GM18861 (cell line): ENCODE measurements around the gene OSBPL2.

Experiments used
- ATAC-seq: cut with Tn5 transposase; IDR thresholded peaks from one replicate; pipeline ENCODE4 v1.9.1; 2021; ENCODE audit not compliant: unreplicated experiment

OSBPL2 gene

GRCh38 chr20:62253398-62253797 lies 15.1 kb downstream of the OSBPL2 start:
- ATAC-seq, result no peak

- no peak for ATAC-seq
Measured at GRCh38 chr20:62254021-62254724, 15.9 kb downstream of the OSBPL2 start.

- ATAC-seq, result no peak
Measured at GRCh38 chr20:62255976-62256375, 17.7 kb downstream of the OSBPL2 start.

DNA sequence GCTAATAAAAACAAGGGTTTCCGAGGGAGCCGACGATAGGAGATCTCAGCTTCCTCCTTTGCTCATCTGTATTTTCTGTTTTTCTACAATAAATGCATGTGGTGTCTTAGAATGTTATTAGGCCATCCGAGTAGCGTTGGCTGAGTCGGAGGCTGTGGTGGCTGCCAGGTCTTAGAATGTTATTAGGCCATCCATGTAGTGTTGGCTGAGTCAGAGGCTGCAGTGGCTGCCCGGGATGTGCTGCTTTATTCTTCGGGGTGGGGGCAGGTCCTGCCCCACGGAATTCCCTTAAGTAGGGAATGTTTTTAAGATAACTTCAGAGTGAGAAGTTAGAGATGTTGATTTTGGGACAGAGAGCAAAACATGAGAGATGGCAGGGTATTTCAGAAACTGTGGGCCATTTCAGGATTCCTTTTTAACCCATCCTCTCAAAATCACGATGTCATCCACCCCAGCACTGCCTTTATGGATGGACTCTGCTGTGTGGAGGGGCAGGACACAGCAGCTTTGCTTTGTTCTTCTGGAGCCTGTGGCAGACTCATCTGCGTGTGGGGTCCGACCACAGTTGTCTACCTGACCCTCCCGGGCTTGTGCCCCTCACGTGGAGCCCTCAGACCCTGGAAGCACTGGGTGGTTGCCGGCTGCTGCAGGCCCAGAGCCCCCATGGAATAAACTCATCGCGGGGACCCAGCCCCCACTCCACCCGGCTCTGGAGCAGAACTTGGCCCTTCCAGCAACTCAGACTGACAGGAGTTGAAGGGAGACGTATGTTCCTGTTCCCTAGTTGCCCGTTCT lies 20.4 kb downstream of the OSBPL2 start:
- no peak for ATAC-seq

GRCh38 chr20:62259294-62259565 lies 20.9 kb downstream of the OSBPL2 start:
- ATAC-seq, result no peak

- ATAC-seq, result no peak
Measured at GRCh38 chr20:62262064-62262463, 23.7 kb downstream of the OSBPL2 start.

DNA sequence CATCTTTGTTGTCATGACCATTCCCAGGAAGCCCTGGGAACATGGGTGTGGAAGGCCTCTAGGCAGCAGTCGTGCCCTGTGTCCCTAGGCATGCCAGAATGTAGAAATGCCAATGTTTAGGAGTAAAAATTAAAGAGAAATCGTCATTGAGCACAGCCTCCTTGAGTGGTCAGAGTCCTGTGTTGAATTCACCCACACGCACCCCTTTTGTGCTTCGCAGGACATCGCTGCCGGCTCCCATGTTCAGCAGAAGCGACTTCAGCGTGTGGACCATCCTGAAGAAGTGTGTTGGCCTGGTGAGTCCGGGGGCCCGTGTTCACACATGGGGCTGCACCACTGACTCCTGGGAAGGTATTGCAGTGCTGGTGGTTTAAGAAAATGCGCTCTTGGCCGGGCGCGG lies 25.1 kb downstream of the OSBPL2 start:
- no peak for ATAC-seq

- ATAC-seq, result no peak
Measured at GRCh38 chr20:62265365-62265764, 27.0 kb downstream of the OSBPL2 start.

GRCh38 chr20:62266340-62266739 lies 28.0 kb downstream of the OSBPL2 start:
- ATAC-seq, result no peak

DNA sequence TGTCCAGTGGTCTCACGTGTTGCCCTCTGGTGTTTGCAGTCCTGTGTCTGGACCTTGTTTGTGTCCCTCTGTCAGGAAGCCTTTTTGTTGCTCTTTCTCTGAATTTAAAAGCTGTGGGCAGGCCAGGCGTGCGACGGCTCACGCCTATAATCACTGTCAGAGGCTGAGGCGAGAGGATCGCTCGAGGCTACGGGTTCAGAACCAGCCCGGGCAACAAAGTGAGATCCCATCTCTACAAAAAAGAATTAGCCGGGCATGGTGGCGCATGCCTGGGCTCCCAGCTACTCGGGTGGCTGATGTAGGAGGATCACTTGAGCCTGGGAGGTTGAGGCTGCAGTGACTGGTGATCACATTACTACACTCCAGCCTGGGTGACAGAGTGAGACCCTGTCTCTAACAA lies 28.5 kb downstream of the OSBPL2 start:
- ATAC-seq, result no peak

GRCh38 chr20:62267543-62267942 lies 29.2 kb downstream of the OSBPL2 start:
- no peak for ATAC-seq

- ATAC-seq, result no peak
Measured at GRCh38 chr20:62268228-62268900, 30.0 kb downstream of the OSBPL2 start.

DNA sequence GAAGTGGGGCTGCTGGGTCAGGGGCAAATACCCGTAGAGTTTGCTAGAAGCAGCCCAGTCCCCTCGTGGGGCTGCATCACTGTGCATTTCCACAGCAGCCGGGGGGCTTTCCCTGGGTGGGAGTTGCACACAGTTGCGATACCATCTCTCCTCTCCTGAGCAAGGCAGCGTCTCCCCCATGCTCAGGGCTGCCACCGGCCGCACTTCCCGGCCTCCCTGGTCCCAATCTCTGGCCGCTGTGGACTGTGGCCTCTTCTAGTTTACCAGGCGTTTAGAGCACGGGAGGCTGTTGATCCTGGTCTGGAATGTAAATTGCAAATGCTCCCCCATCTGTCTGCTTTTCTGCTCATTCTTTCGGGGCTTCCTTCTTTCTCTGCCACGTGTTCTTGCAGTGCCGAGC lies 31.1 kb downstream of the OSBPL2 start:
- no peak for ATAC-seq

DNA sequence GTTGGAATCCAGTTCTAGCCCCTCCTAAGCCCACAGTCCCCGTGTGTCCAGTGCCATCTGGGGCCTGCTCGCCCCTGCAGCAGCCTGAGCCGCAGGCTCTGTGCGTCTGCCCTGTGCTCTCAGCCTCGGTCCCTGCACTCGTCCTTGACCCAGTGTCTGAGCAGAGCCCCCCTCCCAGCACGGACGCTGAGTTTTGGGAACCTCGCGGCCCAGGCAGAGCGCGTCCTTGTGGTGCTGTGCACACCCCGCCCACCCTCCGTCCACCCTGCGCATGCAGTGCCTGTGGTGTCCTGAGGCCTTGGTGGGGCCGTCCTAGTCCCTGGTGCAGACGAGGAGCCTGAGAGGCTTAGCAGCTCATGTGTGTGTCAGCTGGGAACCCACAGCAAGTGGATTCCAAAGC lies 31.6 kb downstream of the OSBPL2 start:
- no peak for ATAC-seq

DNA sequence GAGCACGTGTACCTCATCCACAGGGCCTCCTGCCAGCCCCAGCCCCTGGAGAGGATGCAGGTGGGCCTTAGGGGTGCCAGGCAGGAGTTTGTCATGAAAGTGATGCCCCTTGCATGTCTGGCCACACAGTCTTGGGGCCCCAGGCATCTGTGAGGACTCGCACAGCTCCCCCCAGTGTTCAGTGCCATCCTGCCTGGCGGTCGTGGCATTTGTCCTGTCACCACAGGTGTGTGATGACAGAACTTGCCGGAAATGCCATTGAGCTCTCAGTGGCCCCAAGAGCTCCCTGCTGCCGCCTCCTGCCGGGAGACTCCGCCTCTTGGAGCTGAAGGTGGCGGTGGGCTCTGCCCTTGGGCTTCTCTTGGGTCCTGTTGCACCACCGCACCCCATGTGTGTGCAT lies 33.9 kb downstream of the OSBPL2 start:
- ATAC-seq, result no peak

DNA sequence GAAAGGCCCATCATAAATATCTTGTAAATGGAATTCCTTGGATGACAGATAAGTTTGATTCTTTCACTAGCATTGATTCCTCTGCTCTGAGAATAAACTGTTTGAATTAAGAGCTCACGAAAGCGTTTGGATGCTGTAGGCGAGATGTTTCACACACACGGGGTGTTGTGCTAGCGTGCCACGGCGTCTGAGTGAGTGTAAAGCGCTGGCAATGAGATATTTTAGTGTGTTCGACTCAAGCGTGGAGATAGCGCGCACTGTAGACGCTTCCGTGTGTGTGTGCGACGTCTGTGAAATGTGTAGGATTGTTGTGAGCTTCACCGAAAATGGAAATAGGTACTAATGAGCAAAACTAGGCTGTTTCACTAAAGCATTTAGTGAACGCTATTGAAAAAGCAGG lies 35.1 kb downstream of the OSBPL2 start:
- no peak for ATAC-seq

GRCh38 chr20:62274332-62274950 lies 36.1 kb downstream of the OSBPL2 start:
- ATAC-seq, result no peak

- no peak for ATAC-seq
Measured at GRCh38 chr20:62275219-62275618, 36.9 kb downstream of the OSBPL2 start.

DNA sequence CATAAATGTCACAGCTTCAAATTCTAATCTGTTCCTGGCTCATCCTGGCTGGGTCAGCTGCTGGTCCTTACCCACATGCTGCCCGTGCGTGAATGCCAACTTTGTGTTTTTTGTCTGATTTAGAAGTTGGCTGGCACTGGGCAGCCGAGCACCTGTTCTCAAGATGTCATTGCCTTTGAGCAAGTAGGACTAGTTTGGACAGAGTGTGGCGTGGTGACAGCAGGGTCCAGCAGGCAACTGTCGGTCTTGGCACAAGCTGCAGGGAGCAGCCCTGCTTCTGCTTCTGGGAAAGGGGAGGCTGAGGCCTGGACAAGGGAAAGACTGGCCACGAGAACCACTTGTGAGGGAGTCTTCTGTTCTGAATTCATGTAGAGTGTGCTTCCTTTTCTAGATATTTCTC lies 38.1 kb downstream of the OSBPL2 start:
- no peak for ATAC-seq

DNA sequence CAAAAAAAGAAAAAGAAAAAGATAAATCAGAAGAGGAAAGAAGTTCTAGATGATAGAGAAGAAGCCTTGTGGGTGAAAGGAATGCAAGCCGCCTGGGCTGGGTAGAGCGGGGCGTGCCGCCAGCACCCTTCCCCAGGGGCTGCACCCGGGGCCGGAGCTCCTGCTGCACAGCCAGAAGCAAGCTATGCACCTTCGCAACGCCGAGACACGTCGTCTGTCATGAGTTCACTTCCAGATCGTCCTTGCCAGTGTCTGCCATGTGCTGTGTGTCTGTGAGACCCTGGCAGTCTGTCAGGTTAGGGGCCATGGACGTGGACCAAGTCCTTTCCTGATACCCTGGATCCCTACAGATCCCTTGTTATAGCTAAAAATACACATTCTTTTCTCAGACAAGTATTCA lies 38.9 kb downstream of the OSBPL2 start:
- no peak for ATAC-seq

DNA sequence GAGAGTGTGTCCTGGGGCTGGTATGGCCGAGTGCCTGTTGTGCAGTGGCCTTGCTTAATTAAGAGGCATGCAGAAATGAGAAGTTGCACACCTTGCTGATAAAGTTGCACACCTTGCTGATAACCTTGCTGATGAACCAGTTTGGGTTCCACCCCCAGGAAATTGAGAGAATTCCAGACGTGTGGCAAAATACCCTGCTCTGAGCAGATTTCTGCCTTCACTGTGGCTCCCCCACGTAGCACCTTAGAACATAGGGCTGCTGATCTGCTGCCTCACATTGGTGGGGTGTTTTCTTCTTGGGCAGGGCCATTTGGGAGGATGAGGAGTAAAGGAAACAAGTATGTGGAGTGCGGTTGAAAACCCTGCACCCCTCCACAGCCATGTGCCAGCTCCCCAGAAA lies 42.0 kb downstream of the OSBPL2 start:
- no peak for ATAC-seq
